HG03159 (cell line): ENCODE data around the gene INHBC.

Experiments used
- ATAC-seq: cut with Tn5 transposase; IDR thresholded peaks from one replicate; pipeline ENCODE4 v1.9.1; 2021; ENCODE audit warnings: mild to moderate bottlenecking, moderate library complexity; ENCODE audit not compliant: unreplicated experiment

INHBC gene

DNA sequence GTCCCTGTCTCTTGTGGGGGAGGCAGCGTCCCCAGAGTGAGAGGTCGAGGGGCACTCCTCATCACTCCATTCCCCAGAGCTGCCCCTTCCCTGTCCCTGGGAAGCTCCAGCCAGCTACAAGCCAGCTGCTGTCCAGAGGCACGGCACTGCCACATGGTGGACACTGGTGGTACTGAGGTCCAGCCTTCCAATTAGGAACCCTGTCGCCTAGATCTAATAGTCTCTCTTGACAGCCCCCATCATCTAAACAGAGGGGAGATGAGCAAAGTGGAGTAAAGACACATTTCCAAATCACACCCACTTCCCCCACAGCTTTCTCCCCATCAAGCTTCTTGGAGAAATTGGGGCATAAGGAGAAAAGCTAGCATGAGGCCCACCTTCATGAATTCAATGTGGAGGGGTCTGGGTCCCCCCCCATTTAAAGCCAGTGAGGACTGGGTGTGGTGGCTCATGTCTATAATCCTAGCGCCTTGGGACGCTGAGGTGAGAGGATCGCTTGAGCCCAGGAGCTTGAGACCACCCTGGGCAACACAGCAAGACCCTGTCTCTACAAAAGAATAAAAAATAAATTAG, 18.4 kb downstream of the INHBC start:
- no peak for ATAC-seq

DNA sequence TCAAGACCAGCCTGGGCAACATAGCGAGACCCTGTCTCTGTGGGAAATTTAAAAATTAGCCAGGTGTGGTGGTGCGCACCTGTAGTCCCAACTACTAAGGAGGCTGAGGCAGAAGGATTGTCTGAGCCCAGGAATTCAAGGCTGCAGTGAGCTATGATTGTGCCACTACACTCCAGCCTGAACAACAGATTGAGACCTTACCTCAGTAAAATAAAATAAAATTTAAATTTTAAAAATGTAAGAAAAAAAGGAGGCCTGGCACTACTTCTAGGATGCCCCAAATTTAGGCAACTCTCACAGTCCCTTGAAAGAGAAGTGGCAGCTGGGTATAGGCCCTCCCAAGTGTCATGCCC, 19.6 kb downstream of the INHBC start:
- no peak for ATAC-seq

DNA sequence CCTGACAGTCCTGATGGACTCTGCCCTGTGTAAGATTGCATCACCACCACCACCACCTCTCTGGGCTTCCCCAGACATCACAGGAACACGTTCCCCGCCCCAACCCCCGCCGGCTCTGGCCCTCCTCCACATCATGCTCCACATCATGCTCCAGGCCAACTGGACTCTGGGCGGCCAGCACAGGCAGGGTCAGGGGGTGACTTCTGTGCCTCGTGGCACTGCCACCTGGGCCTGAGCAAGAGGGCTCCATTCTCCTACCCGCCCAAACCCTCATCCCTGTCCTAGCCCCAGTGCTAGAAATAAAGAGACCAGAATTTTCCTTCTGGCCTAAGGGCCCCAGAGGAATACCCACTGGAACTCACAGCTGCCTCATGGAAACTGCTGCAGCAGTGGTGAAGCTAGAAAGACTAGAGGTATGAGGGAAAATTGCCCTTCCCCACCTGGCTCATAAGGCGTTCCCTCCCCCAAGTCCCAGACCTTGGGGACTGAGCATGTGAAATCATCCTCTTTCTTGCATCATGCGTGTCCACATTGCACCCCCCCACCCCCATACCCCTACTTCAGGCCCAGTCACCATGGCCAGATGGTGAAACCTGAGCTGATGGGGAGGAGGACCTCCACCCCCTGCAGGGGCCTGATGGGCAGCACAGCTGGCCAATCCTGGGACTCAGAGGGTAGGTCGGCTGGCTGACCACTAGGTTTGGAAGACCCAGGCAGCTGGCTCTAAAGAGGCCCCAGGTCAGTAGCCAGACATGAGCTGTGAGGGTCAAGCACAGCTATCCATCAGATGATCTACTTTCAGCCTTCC, 20.2 kb downstream of the INHBC start, which contains the start of gene INHBE:
Gene INHBE, plus strand, starts transcription at position 742 of the 808 bp plus-strand sequence. CDS start 230 bp downstream, outside the sequence.
- ATAC-seq, result no peak

DNA sequence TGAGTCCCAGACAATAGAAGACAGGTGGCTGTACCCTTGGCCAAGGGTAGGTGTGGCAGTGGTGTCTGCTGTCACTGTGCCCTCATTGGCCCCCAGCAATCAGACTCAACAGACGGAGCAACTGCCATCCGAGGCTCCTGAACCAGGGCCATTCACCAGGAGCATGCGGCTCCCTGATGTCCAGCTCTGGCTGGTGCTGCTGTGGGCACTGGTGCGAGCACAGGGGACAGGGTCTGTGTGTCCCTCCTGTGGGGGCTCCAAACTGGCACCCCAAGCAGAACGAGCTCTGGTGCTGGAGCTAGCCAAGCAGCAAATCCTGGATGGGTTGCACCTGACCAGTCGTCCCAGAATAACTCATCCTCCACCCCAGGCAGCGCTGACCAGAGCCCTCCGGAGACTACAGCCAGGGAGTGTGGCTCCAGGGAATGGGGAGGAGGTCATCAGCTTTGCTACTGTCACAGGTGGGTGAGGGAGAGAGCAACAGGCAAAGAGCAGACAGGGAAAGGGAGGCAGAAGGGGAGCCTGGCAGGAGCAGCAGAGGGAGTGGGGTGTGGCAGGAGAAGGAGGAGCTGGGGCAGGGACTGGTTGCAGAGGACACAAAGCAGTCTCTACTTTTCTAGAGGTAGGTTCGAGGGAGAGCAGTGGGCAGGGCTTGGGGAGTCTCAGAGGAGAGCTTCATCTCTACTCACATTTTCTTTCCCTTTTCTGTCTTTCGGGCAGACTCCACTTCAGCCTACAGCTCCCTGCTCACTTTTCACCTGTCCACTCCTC, 21.0 kb downstream of the INHBC start:
- no peak for ATAC-seq

DNA sequence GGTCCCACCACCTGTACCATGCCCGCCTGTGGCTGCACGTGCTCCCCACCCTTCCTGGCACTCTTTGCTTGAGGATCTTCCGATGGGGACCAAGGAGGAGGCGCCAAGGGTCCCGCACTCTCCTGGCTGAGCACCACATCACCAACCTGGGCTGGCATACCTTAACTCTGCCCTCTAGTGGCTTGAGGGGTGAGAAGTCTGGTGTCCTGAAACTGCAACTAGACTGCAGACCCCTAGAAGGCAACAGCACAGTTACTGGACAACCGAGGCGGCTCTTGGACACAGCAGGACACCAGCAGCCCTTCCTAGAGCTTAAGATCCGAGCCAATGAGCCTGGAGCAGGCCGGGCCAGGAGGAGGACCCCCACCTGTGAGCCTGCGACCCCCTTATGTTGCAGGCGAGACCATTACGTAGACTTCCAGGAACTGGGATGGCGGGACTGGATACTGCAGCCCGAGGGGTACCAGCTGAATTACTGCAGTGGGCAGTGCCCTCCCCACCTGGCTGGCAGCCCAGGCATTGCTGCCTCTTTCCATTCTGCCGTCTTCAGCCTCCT, 21.6 kb downstream of the INHBC start:
- peak; percentile 39 for ATAC-seq

DNA sequence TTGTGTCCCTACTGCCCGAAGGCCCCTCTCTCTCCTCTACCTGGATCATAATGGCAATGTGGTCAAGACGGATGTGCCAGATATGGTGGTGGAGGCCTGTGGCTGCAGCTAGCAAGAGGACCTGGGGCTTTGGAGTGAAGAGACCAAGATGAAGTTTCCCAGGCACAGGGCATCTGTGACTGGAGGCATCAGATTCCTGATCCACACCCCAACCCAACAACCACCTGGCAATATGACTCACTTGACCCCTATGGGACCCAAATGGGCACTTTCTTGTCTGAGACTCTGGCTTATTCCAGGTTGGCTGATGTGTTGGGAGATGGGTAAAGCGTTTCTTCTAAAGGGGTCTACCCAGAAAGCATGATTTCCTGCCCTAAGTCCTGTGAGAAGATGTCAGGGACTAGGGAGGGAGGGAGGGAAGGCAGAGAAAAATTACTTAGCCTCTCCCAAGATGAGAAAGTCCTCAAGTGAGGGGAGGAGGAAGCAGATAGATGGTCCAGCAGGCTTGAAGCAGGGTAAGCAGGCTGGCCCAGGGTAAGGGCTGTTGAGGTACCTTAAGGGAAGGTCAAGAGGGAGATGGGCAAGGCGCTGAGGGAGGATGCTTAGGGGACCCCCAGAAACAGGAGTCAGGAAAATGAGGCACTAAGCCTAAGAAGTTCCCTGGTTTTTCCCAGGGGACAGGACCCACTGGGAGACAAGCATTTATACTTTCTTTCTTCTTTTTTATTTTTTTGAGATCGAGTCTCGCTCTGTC, 22.3 kb downstream of the INHBC start:
- ATAC-seq, result no peak

DNA sequence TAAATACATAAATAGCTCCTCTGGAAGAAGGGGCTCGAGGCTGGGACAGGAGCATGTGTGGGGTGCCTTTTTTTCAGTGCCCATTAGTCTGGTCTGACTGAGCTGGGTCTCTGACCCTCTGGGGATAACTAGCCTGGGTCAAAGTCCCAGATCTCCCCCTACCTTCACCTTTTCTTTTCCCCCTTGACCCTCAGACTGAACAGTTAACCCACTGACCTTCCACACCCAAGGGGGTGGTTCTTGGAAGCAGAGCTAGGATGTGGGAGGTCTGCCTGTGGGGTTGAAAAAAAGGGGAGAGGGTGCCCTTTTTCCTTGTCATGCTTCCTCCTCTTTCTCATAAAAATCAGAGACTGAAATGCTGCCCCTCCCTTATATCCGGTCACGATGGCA, 24.1 kb downstream of the INHBC start:
- no peak for ATAC-seq

DNA sequence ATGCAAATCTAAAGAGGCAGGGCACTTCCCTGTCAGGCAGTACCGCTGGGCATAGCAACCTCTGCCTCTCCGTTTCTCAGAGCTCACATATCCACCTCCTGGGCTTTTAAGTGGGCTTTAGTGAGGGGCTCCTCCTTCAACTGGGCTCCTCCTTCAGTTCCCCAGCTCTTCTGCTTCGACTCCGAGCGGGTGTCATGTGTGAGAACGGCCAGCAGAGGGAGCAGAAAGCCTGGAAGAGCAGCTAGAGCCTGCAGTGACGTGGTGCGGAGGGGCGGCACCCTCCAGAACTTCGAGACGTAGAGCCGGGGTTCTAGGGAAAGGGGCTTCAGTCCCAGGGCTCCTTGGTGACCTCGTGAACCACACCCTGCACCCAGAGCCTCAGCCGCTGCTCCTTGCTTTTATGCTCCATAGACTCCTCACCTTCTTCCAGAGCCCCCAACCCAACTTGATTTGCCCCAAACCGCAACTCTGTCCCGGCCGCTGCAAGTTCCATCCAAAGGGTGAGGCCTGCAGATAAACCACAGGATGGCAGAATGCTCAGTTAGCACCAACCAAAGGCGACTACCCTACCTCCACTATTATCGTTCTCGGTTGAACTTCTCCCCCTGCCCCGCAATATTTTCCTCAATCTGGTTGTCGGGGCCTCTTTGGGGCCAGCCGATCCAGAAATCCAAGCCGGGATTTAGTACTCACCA, 24.6 kb downstream of the INHBC start:
- peak; percentile 60 for ATAC-seq

DNA sequence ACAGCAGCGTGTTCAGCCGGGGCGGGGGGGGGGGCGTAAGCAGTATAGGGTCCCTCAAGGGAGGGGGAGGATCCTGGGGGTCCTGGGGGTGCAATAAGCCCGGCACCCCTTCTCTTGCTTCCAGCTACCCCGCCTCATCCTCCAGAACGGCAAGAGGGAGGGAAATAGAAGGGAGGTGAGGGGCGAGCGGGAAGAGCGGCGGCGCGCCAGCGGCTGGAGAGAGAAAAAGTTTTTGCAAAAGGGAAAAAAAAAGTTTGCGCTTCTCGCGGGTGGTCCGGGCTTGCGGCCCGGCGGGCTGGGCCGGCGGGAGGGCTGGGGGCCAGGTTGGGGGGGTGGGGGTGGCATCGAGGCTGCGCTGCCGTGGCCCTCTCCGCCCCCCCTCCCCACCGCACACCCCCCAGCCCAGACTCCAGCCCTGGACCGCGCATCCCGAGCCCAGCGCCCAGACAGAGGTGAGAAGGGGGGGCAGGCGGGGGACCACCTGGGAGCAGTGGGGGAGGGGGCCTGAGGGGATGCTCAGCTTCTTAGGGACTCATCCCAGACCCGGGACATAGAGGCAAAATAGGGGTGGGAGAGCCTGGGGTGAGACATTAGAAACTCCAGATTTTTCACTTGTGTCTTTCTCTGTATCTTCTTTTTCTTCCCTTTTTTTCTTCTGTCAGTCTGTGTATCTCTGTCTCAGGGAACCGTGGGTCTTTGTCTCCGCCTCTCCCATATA, 25.3 kb downstream of the INHBC start, which contains the start of gene GLI1:
Gene GLI1, plus strand, starts transcription at position 36 of the 718 bp plus-strand sequence. CDS start 3,907 bp downstream, outside the sequence.
- ATAC-seq, result no peak

DNA sequence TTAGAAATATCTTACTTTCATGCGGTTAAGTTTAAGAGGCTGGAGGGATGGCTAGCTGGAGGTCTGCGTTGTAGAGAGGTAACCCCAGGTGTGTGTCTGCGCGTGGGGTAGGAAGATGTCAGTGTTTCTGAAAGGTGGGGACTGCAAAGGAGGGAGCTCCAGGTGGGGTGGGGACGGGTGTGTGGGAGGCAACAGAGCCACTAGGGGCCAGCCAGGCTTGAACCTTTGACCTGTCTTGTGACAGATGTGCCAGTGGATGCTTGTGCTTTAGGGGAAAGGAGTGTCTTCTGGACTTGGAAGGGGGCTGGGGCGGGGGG, 25.8 kb downstream of the INHBC start:
- no peak for ATAC-seq

DNA sequence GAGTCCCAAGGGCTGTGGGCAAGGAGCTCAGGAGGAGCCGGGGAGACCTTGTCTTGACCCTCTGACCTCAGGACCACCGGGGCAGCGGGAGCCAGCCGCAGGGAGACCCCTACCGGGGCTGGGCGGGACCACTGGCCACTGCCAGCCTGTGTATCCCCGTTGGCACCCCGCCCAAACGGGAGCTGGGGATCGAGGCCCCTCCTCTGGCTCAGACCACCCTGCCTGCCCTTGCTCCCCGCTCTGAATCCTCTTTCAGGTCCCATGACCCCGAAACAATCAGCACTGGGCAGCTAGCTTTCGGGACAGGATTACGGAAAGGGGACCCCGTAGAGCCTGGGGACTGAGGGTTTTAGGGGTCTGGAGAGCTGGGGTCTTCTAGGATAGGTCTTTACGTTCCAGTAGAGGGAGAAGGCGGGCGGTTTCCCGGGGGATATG, 26.3 kb downstream of the INHBC start:
- no peak for ATAC-seq

DNA sequence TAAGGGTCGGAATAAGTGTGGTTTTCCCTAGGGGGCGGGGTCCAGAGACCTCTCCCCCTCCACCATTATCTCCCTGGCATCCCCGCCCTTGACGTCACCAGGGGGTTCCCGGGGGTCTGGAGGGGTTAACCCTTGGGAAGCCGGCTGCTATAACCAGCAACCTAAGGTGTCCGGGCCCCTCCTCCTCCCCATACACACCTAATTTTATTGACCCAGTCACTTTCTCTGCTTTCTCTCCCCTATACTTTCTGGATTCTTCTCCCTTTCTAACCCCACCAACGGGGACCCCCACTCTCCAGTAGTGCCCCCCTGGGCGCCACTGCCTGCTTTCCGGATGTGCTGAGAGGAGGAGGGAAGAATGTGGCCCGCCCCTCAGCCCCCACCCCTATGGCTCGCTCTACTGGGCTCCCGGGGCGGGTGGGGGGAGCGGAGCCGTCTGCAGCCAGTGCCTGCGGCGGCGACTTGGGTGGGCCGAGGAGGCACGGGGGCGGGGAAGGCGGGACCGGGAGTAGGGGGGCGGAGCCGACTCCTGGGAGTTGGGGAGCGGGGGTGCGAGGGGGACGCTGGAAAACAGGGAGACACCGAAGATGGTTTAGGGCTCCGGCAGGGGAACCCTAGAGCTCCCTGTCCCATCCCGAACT, 26.8 kb downstream of the INHBC start:
- ATAC-seq, result no peak

DNA sequence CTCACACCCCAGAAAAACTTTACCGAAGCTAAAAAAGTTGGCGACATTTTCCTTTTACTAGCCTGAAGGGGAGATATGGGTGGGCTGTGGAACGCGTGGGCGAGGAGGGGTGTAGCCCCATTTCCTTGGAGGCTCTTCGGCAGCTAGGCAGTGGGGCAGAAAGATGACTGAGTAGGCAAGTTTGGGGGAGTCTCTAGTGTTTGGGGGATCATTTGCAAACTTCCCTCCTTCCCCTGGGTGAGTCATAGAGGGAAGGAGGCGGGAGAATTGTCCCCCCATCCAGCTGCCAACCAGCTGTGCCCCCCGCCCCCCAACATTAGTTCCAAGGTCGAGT, 27.3 kb downstream of the INHBC start:
- ATAC-seq, result no peak

DNA sequence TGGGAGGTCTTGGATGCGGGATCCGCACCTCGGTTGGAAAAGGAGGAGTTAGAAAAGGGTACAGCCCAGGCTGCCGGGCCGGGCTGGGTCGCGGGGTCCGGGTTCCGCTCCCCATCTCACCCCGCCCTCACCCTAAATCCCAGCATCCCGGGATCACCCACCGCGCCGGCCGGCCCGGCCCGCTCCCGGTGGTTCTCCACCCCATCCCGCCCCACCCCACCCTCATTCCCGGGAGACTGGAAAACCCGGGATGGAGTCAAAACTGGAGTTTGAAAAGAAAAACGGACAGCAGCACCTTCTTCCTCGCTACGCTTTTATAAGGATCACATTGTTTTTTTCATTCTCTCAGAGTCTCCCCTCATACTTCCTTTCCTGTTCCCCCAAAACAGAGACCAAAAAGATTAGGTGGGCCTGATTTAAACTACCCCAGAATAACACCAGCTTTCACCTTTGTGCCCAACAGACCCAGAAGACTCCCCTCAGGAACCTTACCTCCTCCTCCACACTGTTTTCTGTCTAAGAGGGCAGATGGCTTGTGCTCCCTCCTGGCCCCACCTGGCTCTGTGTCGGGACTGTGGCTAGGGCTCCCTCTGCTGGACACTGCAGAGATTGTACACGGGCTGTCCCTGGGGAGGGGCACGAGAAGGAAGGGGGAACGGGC, 27.8 kb downstream of the INHBC start:
- peak; percentile 60 for ATAC-seq

DNA sequence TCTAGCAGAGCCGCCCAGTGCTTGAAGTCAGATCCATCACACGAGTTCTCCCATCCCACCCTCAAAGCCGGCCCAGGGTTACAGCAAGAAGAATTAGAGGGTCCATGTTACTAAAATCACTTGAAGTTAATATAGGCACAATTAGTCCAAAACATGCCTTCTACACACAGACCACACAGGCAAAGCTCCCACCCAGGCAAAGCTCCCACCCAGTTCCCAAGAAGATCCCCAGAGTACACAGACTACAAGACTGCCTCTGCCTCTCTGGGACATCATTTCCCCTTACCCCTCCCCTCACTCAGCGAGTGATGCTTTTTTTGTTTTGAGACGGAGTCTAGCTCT, 28.3 kb downstream of the INHBC start:
- no peak for ATAC-seq

DNA sequence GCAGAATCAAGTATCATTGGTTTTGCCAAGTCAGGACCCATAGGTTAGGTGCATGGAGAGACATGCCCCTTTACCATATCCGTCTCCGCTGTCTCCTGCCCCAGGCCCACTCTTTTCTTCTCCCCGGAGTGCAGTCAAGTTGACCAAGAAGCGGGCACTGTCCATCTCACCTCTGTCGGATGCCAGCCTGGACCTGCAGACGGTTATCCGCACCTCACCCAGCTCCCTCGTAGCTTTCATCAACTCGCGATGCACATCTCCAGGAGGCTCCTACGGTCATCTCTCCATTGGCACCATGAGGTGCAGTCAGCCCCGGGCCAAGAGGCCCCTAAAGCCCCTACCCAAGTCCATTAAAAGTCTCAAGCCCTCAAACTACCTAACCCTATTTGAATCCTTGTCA, 30.0 kb downstream of the INHBC start:
- ATAC-seq, result no peak

DNA sequence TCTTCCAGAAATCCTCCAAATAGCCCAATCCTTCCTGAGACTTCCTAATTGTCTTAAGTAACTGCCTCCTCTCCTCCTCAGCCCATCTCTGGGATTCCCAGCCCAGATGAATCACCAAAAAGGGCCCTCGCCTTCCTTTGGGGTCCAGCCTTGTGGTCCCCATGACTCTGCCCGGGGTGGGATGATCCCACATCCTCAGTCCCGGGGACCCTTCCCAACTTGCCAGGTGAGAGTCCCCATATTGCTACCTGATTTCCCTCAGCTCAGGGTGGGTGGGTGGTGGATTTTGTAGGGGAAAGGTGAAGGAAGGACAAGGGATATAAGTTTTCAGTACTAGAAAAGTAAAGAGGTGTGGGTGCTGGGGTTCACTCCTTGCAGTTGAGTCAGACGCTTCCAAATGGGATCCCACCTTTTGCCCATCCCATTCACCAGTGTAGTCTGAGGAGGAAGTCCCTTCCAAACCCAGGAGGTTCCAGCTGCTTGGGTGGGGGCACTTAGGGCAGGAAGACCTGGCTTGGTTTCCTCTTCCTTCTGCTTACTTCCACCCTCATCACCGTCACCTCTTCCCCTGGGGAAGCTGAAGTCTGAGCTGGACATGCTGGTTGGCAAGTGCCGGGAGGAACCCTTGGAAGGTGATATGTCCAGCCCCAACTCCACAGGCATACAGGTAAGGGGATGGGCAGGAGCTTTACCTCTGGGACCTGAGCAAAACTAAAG, 30.6 kb downstream of the INHBC start:
- no peak for ATAC-seq
